GM21576 (cell line): Measurements from ENCODE around the gene FOXP3.
"Not testable (repeated sequence)": the region's sequence is repeated elsewhere in the genome, so short reads cannot be mapped to it uniquely, and the experiment has no call there.

Experiments used
- ATAC-seq: cut with Tn5 transposase; IDR thresholded peaks from one replicate; pipeline ENCODE4 v1.9.1; 2021; ENCODE audit warnings: mild to moderate bottlenecking, moderate library complexity; ENCODE audit not compliant: unreplicated experiment

Gene FOXP3, protein sequence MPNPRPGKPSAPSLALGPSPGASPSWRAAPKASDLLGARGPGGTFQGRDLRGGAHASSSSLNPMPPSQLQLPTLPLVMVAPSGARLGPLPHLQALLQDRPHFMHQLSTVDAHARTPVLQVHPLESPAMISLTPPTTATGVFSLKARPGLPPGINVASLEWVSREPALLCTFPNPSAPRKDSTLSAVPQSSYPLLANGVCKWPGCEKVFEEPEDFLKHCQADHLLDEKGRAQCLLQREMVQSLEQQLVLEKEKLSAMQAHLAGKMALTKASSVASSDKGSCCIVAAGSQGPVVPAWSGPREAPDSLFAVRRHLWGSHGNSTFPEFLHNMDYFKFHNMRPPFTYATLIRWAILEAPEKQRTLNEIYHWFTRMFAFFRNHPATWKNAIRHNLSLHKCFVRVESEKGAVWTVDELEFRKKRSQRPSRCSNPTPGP

DNA sequence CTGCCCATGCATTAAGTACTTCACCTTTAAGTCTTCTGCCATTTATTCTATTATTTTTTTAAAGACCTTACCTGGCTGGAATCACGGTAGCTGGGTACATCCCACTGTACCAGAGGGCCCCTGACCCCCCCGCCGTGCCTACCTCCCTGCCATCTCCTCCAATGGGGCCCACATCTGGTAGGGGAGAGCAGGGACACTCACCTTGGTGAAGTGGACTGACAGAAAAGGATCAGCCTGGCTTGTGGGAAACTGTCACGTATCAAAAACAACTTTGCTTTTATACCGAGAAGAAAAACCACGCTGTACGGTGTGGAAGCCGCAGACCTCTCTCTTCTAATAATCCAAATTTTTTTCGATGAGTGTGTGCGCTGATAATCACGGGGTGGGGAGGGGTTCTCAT, at the start of gene FOXP3:
FOXP3 (minus strand) TSS at position 251 of the 400 bp plus-strand sequence. CDS start 6,205 bp downstream, outside the sequence.
- no peak for ATAC-seq

- no peak for ATAC-seq
These were observed 47.7 kb upstream of the FOXP3 start for GRCh38 chrX:49312176-49312575.

DNA sequence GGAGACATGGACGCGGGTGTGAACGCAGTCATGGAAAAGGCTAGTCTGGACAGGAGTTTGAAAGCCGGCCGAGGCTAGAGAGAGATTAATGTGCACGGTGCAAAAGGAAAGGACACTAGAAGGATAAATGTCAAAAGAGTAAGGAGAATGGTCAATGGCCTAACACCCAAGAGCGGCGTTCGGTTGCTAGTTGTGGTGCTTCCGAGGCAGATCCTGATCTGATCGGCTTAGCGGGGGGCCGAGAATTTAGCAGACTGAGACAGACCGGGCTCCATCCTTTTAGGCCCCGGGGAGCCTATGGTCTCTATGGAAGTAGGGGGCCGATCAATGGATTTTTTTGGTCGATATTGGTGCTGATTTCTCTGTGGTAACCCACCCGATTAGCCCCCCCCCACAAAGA, 45.9 kb upstream of the FOXP3 start:
- ATAC-seq: no peak

DNA sequence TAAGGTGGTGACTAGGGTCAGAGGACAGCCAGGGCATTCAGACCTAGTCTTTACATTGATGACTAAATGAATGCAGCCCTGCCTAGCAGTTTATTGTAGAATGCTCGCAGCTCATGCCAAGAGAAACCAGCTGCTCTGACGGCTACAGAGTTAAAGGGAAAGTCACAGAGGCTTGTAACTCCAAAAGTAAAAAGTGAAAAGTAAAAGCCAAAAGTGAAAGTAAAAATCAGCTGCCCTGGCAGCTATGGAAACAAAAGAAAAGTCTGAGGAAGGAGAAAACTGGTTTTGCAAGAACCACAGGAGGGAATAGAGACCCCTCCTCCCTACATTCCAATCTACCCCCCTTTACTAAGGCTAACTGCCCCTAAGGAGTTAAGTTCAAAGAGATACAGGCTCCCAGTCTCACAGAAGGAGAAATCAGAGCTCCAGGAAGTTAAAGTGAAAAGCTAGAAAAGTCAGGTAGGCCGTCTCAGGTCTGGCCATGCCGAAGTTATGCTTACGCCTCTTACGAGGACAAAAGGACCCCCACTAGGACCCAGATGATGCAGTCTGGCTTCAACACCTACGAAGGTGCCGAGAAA, 45.0 kb upstream of the FOXP3 start:
- no peak for ATAC-seq

- ATAC-seq: no peak
These were observed 44.2 kb upstream of the FOXP3 start for GRCh38 chrX:49308604-49309269.

GRCh38 chrX:49307775-49308174, 43.3 kb upstream of the FOXP3 start:
- not testable (repeated sequence) for ATAC-seq

- ATAC-seq: no peak
These were observed 38.8 kb upstream of the FOXP3 start, which contains the start of gene GAGE10 for GRCh38 chrX:49303346-49303745. Gene GAGE10 (plus strand): TSS chrX:49303646. CDS start chrX:49304860, 1,214 bp downstream.

- no peak for ATAC-seq
These were observed 36.2 kb upstream of the FOXP3 start for GRCh38 chrX:49300703-49301102.

GRCh38 chrX:49299293-49299692, 34.8 kb upstream of the FOXP3 start:
- ATAC-seq: not testable (repeated sequence)

DNA sequence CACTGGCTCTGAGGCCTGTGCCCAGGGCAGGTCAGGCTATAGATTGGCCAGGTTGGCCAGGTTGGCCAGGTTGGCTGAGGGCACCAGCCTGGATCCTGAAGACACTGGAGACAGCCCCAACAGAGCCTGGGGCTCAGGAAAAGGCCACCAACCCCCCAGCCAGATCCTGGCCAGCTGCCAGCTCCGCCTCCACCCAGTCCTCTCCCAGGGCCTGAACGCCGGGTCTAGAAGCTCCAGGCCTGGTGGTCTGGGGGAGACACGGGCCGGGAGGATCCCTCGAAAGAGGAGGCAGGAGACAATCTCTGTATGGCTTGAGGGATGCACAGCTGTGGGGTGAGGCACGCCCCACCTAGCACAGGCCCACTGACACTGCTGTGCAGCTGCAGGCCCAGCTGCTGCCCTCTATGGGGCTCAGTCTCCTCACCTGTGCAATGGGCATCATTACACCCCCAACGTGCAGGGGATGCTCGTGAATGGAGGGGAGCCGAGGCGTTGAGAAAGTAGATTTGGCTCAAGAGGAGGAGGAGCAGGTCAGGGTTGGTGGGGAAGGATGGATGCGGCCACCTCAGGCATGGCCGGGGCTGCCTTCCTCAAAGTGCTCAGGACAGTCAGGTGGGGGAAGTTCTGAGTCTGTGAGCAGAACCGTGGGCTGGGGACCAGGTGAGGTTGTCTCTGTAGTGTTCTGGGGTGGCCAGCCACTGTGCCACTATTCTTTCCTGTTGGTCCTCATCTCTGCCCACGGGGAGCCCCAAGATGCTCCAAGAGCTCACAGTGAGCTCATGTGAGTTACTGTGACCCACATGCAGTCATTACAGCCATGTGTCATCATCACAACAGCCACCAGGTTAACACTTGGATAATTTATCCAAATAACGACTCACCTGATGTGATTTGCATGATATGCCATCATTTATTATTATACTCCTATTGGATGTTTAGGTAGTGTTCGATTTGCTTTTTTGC, 28.2 kb upstream of the FOXP3 start:
- ATAC-seq: no peak

DNA sequence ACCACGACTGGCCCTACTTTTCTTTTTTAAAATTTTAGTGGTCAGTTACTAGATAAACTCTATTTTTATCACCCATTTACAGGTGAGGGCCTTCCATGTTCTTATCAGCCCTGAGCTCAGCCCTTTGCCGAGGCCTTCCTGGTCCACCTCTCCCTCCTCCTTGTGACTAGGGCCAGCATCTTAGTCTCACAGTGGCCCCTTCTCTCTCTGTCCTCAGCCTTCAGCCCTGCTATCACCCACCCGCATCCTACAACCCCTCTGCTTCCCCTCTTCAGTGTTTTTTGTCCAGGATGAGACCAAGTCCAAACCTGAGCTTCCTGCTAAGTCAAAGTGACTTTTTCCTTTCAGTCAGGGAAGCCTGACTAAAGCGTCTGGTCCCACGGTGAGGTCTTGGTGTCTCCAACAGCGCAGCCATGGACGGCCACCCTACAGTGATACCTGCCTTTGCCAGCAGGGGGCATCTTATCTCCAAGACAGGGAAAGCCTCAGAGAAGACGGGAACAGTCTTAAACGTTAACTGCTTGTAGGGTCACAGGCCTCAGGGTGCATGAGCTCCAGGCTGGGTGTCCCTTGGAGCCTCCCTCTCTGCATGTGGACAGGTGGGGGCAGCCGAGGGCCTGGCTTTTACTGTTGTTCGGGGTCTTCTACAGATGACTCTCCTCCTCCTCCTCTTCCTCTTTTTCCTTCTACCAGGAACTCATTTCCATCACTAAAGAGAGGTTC, 27.3 kb upstream of the FOXP3 start:
- ATAC-seq: no peak

GRCh38 chrX:49290215-49290614, 25.7 kb upstream of the FOXP3 start:
- no peak for ATAC-seq

- no peak for ATAC-seq
These were observed 23.2 kb upstream of the FOXP3 start for GRCh38 chrX:49287665-49288064.

GRCh38 chrX:49286581-49286980, 22.1 kb upstream of the FOXP3 start:
- ATAC-seq: no peak

DNA sequence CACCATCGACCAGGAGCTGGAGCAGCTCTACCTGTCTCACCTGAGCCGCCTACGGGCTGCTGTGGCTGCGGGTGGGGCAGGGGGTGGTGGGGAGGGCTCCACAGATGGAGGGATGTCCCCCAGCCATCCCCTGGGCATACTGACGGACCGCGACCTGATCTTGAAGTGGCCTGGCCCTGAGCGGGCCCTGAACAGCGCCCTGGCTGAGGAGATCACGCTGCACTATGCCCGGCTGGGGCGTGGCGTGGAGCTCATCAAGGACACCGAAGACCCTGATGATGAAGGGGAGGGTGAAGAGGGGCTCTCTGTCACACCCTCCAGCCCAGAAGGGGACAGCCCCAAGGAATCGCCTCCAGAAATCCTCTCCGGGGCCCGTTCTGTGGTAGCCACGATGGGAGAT, 21.6 kb upstream of the FOXP3 start:
- ATAC-seq: no peak

DNA sequence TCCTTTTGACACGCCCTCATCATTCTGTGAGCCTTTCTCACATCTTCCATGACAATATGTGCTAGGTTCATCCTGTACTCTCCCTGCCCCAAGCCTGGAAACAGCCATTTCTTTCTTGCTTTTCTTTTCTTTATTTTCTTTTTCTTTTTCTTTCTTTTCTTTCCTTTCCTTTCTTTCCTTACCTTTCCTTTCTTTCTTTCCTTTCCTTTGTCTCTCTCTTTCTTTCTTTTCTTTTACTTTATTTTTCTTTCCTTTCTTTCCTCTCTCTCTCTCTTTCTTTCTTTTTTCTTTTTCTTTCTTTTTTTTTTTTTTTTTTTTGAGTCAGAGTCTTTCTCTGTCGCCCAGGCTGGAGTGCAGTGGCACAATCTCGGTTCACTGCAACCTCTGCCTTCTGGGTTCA, 19.7 kb upstream of the FOXP3 start:
- ATAC-seq: no peak

- no peak for ATAC-seq
These were observed 18.1 kb upstream of the FOXP3 start for GRCh38 chrX:49282647-49283011.

DNA sequence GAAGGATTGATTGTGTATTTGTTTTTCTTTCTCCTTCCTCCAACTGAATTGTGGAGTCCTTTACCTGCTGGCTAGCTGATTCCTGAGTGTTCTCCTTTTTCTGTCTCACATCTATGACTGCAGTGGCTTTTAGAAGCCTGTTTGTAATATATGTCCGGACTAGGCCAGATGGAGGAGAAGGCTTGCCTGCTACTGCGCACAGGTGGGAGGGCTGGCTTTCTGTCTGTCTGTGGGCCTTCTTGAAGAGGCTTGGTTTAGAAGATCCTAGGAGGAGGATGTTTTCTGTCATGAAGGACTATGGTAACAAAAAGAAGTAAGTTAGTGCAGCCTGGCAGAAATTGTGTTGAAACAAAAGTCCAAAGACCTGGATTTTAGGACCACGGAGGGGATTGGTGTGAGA, 13.6 kb upstream of the FOXP3 start:
- no peak for ATAC-seq

DNA sequence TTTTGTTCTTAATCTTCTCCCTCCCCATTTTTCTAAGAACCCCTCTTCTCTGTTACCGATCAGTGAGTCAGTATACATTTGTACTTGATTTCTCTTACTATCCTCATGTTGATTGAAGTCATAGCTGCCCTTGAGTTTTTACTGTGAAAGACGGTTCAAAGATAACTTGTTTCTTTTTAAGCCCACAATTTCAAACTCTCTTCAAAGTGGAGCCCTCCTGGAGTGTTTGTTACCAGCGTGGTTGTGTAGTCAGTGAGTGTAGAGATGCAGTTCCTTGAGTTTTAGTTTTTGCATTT, 13.0 kb upstream of the FOXP3 start:
- no peak for ATAC-seq
